Activated CD8-positive, alpha-beta memory T cell treated with anti-CD3 and anti-CD28 coated beads, Interleukin-2, amount 50 U/mL, for 48 hours (primary cell): ENCODE results near the gene DNMT3B.

Source experiments
- DNase-seq: peaks from one replicate; pipeline ENCODE4 v3.0.0-alpha.2; 2020

The DNMT3B gene

GRCh38 chr20:32828029-32828680 lies 66.0 kb downstream of the DNMT3B start:
- DNase-seq, result no peak

GRCh38 chr20:32829311-32830005 lies 67.3 kb downstream of the DNMT3B start:
- no peak for DNase-seq

GRCh38 chr20:32830437-32830836 lies 68.3 kb downstream of the DNMT3B start:
- no peak for DNase-seq

GRCh38 chr20:32831982-32832381 lies 69.8 kb downstream of the DNMT3B start:
- no peak for DNase-seq

GRCh38 chr20:32832664-32833063 lies 70.5 kb downstream of the DNMT3B start:
- no peak for DNase-seq

- no peak for DNase-seq
These were observed 72.8 kb downstream of the DNMT3B start for GRCh38 chr20:32834972-32835371.

GRCh38 chr20:32837157-32837556 lies 75.0 kb downstream of the DNMT3B start:
- DNase-seq, result no peak

GRCh38 chr20:32839227-32839981 lies 77.2 kb downstream of the DNMT3B start:
- DNase-seq, result peak; percentile 55

- DNase-seq, result no peak
These were observed 77.7 kb downstream of the DNMT3B start for GRCh38 chr20:32839982-32840285.

- no peak for DNase-seq
These were observed 79.0 kb downstream of the DNMT3B start for GRCh38 chr20:32841174-32841573.

- DNase-seq, result no peak
These were observed 79.4 kb downstream of the DNMT3B start for GRCh38 chr20:32841632-32842031.

GRCh38 chr20:32842688-32843524 lies 80.7 kb downstream of the DNMT3B start:
- DNase-seq, result no peak

GRCh38 chr20:32845786-32846185 lies 83.6 kb downstream of the DNMT3B start:
- no peak for DNase-seq

GRCh38 chr20:32846852-32847251 lies 84.7 kb downstream of the DNMT3B start:
- no peak for DNase-seq

- DNase-seq, result no peak
These were observed 85.8 kb downstream of the DNMT3B start for GRCh38 chr20:32847964-32848363.

GRCh38 chr20:32848846-32849245 lies 86.7 kb downstream of the DNMT3B start:
- DNase-seq, result no peak

- no peak for DNase-seq
These were observed 87.4 kb downstream of the DNMT3B start for GRCh38 chr20:32849577-32849976.

- no peak for DNase-seq
These were observed 93.2 kb downstream of the DNMT3B start for GRCh38 chr20:32855387-32855786.

- DNase-seq, result no peak
These were observed 96.0 kb downstream of the DNMT3B start for GRCh38 chr20:32858189-32858588.
